Bronchial epithelial cell (primary cell): ENCODE results near the gene SYTL2. TPM values are rescaled to one million over a fixed set of nuclear protein-coding genes. Genes with fewer than 3 reads are reported as not detected.
"Not testable (repeated sequence)": the region's sequence is repeated elsewhere in the genome, so short reads cannot be mapped to it uniquely, and the experiment has no call there.

Source experiments
- DNase-seq: peaks from one replicate; pipeline ENCODE4 v3.0.0-alpha.2; 2010; ENCODE audit warnings: low read depth
- FAIRE-seq: peaks from 2 replicates; lab custom pipeline; 2011; peaks lifted over from hg19 to GRCh38; lab: Jason Lieb, UNC
- H3K27me3 ChIP-seq: 2 replicates; pipeline ENCODE4 v1.5.1; 2011; ENCODE audit warnings: low read length; ENCODE audit not compliant: control insufficient read depth, insufficient read depth
- H3K36me3 ChIP-seq: 2 replicates; pipeline ENCODE4 v1.5.1; 2011; ENCODE audit warnings: low read length; ENCODE audit not compliant: control insufficient read depth, insufficient read depth
- H3K4me3 ChIP-seq: 2 replicates; pipeline ENCODE4 v1.5.1; 2011; ENCODE audit warnings: mild to moderate bottlenecking, low read depth, low read length, control low read depth
- CTCF ChIP-seq: IDR thresholded peaks from 2 replicates; pipeline ENCODE4 v1.5.1; 2011; ENCODE audit warnings: mild to moderate bottlenecking, moderate library complexity, low read length, control low read depth, inconsistent platforms; ENCODE audit not compliant: insufficient read depth, severe bottlenecking
- total RNA-seq: library from RNA; depleted of rRNA; stranded (reverse); fragments of >200 nt; gene quantifications from 2 replicates; pipeline ENCODE4 v1.2.1, GENCODE V29; 2014

SYTL2 gene
- total RNA-seq, 1 donor from 2014 or later: 8.2 TPM

GRCh38 chr11:85656777-85657176 is 154.2 kb downstream of the SYTL2 start:
- no peaks in the 10 kb centered on the region for H3K27me3 ChIP-seq
- no peak for TF ChIP-seq CTCF
- no peaks in the 10 kb centered on the region for H3K36me3 ChIP-seq
- DNase-seq (no peak), FAIRE-seq (no peak)
- no peak overlapping the region for H3K4me3 ChIP-seq

GRCh38 chr11:85654343-85654742 is 156.6 kb downstream of the SYTL2 start:
- H3K36me3 ChIP-seq, FAIRE-seq, H3K4me3 ChIP-seq: not testable (repeated sequence)

GRCh38 chr11:85652786-85653447 is 158.0 kb downstream of the SYTL2 start:
- Histone ChIP-seq H3K27me3 (no peaks in the 10 kb centered on the region), H3K36me3 (no peaks in the 10 kb centered on the region), H3K4me3 (no peak overlapping the region)
- no peak for TF ChIP-seq CTCF
- DNase-seq (no peak), FAIRE-seq (no peak)

More at GRCh38 chr11:85654343-85654742, 156.6 kb downstream of the SYTL2 start:
- H3K27me3 ChIP-seq, DNase-seq: not testable (repeated sequence)

- no peaks in the 10 kb centered on the region for H3K27me3 ChIP-seq
- TF ChIP-seq CTCF: no peak
- FAIRE-seq: no peak
- no peaks in the 10 kb centered on the region for H3K36me3 ChIP-seq
- DNase-seq: no peak
- H3K4me3 ChIP-seq: no peak overlapping the region
Measured at GRCh38 chr11:85651118-85651517, 159.8 kb downstream of the SYTL2 start.

- DNase-seq (peak; percentile 86), FAIRE-seq (peak; percentile 32)
- no peaks in the 10 kb centered on the region for H3K36me3 ChIP-seq
- H3K27me3 ChIP-seq: no peaks in the 10 kb centered on the region
- H3K4me3 ChIP-seq: peak within 1 kb of the TSS; percentile 61
- no peak for TF ChIP-seq CTCF
Measured at GRCh38 chr11:85647604-85648299, 163.2 kb downstream of the SYTL2 start, which contains the start of gene TMEM126A. TMEM126A (plus strand) TSS chr11:85647967; CDS start chr11:85650256, 2,289 bp downstream.

- Histone ChIP-seq H3K4me3 (peak overlapping the region; percentile 61), H3K27me3 (no peaks in the 10 kb centered on the region), H3K36me3 (no peaks in the 10 kb centered on the region)
- DNase-seq (no peak), FAIRE-seq (no peak)
- no peak for TF ChIP-seq CTCF
Measured at GRCh38 chr11:85647078-85647477, 163.9 kb downstream of the SYTL2 start.
